Gastrocnemius medialis (tissue), 4 donors: ENCODE data around the gene RASA3. TPM values are rescaled to one million over a fixed set of nuclear protein-coding genes. Genes with fewer than 3 reads are reported as not detected.

Experiments used
- ATAC-seq, 2 donors: fragments of 150-250 bp; one replicate each; pipeline ENCODE4 v1.9.1; 2016
- DNase-seq, 2 donors: peaks; one replicate each; pipeline ENCODE4 v3.0.0-alpha.2; 2019
- H3K27ac ChIP-seq, 4 donors: fragments of 200-600 bp; sonication (generic); 1 replicate in 1 of 4; 2 replicates in 3 of 4; pipeline ENCODE4 v1.5.1; 2016 to 2018; ENCODE audit warnings: mild to moderate bottlenecking in 2 of 4, moderate library complexity in 1 of 4
- H3K27me3 ChIP-seq, 3 donors: fragments of 200-600 bp; sonication (generic) in 2 of 3; 1 replicate in 1 of 3; 2 replicates in 2 of 3; pipeline versions ENCODE4 v1.5.1 to v1.6.0; 2016 to 2019; ENCODE audit warnings: mild to moderate bottlenecking in 1 of 3, moderate library complexity in 1 of 3
- H3K36me3 ChIP-seq, 2 donors: fragments of 200-600 bp; sonication (generic) in 1 of 2; one replicate each; pipeline ENCODE4 v1.5.1; 2017 to 2018
- H3K4me1 ChIP-seq, 2 donors: fragments of 200-600 bp; sonication (generic) in 1 of 2; one replicate each; pipeline ENCODE4 v1.5.1; 2016 to 2017; ENCODE audit warnings: mild to moderate bottlenecking in 2 of 2
- H3K4me3 ChIP-seq, 4 donors: fragments of 200-600 bp; sonication (generic) in 3 of 4; 1 replicate in 1 of 4; 2 replicates in 3 of 4; pipeline ENCODE4 v1.5.1; 2016 to 2019; ENCODE audit warnings: mild to moderate bottlenecking in 2 of 4
- H3K9me3 ChIP-seq, 3 donors: fragments of 200-600 bp; sonication (generic) in 2 of 3; 1 replicate in 1 of 3; 2 replicates in 2 of 3; pipeline ENCODE4 v1.5.1; 2016 to 2019
- POLR2A ChIP-seq, 2 donors: fragments of 450-650 bp; IDR thresholded peaks; one replicate each; pipeline ENCODE4 v1.6.1; 2017; ENCODE audit warnings: antibody characterized with exemption in 2 of 2, mild to moderate bottlenecking in 2 of 2, moderate library complexity in 2 of 2
- in situ Hi-C, 4 donors: fragments of 200-750 bp; cut with MboI; loops; one replicate each; pipeline versions ENCODE4 v1.15.0 to v1.8.0; 2017; ENCODE audit warnings: low sequenced_read_pairs in 4 of 4
- intact Hi-C: fragments of 100-400 bp; cut with DNase I; formaldehyde crosslinking; loops from one replicate; pipeline ENCODE4 v1.15.1; 2023; ENCODE audit warnings: low total_unique reads
- total RNA-seq, 4 donors: library from RNA; depleted of rRNA; stranded (reverse); fragments of >200 nt; gene quantifications; one replicate each; pipeline versions ENCODE4 v1.1.0 to v1.2.3, GENCODE V29; 2016
- TF ChIP-seq, protein P1 (sequence below), 5 experiments: fragments of 450-650 bp in 3 of 5; fragments of 200-600 bp in 2 of 5; sonication (generic) in 2 of 5; IDR thresholded peaks in 4 of 5; conservative IDR thresholded peaks in 1 of 5; 1 replicate in 4 of 5; 2 replicates in 1 of 5; pipeline ENCODE4 v1.5.1; 2016 to 2019; ENCODE audit warnings: antibody characterized with exemption in 5 of 5, mild to moderate bottlenecking in 3 of 5, moderate library complexity in 3 of 5

RASA3 gene
- total RNA-seq, 4 donors from 2014 or later, result 3.4 to 22.2 (median 10.8) TPM

DNA sequence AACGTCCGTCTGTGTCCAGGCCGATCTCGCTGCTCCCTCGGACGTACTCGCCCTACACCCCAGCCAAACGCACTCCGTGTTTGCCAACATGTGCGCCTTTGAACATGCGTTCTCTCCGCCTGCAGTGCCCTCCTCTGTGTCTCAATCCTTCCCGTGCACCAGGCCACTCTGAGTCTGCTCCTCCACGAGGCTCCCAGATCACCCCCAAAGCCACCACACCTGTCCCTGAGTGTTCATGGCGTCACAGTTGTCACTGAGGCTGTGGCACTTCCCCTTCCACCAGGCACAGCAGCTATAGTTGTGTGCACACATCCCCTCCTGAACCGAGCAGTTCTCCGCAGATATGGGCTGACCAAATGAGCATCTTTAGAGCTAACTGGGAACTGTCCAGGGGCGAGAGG lies 35.6 kb downstream of the RASA3 start:
- Histone ChIP-seq H3K27ac (no peak overlapping the region), H3K4me3 (no peak overlapping the region), H3K36me3 (no peaks in the 10 kb centered on the region), H3K27me3 (no peaks in the 10 kb centered on the region), H3K9me3 (no peaks in the 10 kb centered on the region), H3K4me1 (peaks cover 32 to 35% of the 10 kb centered on the region in 2 donors)
- peak in 1 of 2 donors; percentile 10 for DNase-seq
- intact Hi-C loops (no loop called here), in situ Hi-C loops (no loop called here)
- TF ChIP-seq POLR2A (IDR thresholded peaks at IDR 0.05), result no peak
- TF ChIP-seq, protein P1, sequence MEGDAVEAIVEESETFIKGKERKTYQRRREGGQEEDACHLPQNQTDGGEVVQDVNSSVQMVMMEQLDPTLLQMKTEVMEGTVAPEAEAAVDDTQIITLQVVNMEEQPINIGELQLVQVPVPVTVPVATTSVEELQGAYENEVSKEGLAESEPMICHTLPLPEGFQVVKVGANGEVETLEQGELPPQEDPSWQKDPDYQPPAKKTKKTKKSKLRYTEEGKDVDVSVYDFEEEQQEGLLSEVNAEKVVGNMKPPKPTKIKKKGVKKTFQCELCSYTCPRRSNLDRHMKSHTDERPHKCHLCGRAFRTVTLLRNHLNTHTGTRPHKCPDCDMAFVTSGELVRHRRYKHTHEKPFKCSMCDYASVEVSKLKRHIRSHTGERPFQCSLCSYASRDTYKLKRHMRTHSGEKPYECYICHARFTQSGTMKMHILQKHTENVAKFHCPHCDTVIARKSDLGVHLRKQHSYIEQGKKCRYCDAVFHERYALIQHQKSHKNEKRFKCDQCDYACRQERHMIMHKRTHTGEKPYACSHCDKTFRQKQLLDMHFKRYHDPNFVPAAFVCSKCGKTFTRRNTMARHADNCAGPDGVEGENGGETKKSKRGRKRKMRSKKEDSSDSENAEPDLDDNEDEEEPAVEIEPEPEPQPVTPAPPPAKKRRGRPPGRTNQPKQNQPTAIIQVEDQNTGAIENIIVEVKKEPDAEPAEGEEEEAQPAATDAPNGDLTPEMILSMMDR (IDR thresholded peaks at IDR 0.05 in 4 of 5, conservative IDR thresholded peaks at IDR 0.05 in 1 of 5), result no peak
- ATAC-seq, result no peak

DNA sequence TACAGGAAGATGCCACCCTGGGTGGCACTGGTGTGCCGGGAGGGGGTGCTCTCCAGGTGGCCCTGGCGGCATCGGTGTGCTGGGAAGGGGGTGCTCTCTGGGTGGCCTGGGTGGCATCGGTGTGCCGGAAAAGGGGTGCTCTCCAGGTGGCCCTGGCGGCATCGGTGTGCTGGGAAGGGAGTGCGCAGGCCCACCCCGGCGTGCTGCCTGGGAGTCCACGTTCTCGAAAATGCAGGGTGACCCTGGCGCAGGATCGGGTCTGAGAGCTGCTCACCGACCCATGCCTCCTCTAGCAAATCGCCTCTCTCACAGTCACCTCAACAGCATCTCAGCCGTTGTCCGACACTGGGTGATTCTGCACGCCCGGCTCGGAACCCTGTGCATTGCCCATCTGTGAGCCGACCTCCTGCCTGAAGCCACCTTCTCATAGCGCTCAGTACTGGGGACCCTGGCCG lies 36.4 kb downstream of the RASA3 start:
- intact Hi-C loops, result no loop called here
- peaks cover 25 to 27% of the 10 kb centered on the region in 2 donors for H3K4me1 ChIP-seq

DNA sequence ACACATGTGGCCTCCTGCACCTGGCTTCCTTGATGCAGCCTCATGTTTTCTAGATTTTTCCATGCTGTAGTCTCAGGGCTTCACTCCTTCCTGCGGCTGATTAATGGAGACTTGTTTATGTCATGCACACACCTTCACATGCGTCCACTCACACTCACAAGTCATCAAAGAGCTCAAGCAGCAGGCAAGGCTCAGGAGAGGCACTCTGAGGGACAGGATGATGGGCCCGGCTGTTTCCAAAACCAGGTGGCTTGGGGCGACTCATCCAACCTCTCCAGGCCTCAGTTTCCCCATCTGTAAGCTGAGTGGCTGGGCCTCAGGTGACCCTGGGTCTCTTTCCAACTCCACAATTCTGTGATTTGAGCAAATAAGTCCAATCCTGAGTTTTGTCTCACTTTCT lies 36.9 kb downstream of the RASA3 start:
- in situ Hi-C loops (no loop called here), intact Hi-C loops (no loop called here)
- no peak overlapping the region for H3K27ac ChIP-seq
- no peak overlapping the region for H3K4me3 ChIP-seq
- no peaks in the 10 kb centered on the region for H3K36me3 ChIP-seq
- H3K27me3 ChIP-seq, result no peaks in the 10 kb centered on the region
- TF ChIP-seq POLR2A (IDR thresholded peaks at IDR 0.05), result no peak
- TF ChIP-seq, protein P1 (IDR thresholded peaks at IDR 0.05 in 4 of 5, conservative IDR thresholded peaks at IDR 0.05 in 1 of 5), result no peak
- no peak for ATAC-seq
- DNase-seq, result no peak
- H3K4me1 ChIP-seq, result peaks cover 21 to 22% of the 10 kb centered on the region in 2 donors
- no peaks in the 10 kb centered on the region for H3K9me3 ChIP-seq

More for the DNA sequence above, 36.4 kb downstream of the RASA3 start:
- peak in 1 of 2 donors; percentile 6 for DNase-seq
- Histone ChIP-seq H3K9me3 (no peaks in the 10 kb centered on the region), H3K4me3 (no peak overlapping the region), H3K27me3 (no peaks in the 10 kb centered on the region), H3K36me3 (no peaks in the 10 kb centered on the region), H3K27ac (no peak overlapping the region)
- in situ Hi-C loops, result no loop called here
- no peak for ATAC-seq
- no peak for TF ChIP-seq POLR2A (IDR thresholded peaks at IDR 0.05)
- TF ChIP-seq, protein P1 (IDR thresholded peaks at IDR 0.05 in 4 of 5, conservative IDR thresholded peaks at IDR 0.05 in 1 of 5), result no peak

DNA sequence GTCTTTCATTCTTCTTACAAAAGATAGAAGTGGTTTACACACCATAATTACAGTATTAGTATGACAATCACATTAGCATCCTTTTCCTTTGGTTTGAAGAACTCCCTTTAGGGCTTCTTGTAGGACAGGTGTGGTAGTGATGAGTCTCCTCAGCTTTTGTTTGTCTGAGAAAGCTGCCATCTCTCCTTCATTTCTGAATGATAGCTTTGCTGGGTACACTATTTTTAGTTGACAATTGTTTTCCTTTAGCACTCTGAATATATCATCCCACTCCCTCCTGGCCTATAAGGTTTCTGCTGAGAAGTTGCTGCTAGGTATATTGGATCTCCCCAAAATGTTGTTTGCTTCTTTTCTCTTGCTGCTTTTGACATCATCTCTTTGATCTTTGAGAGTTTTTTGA lies 39.3 kb downstream of the RASA3 start:
- intact Hi-C loops, result no loop called here
- no peak for TF ChIP-seq POLR2A (IDR thresholded peaks at IDR 0.05)
- TF ChIP-seq, protein P1 (IDR thresholded peaks at IDR 0.05 in 4 of 5, conservative IDR thresholded peaks at IDR 0.05 in 1 of 5), result no peak

DNA sequence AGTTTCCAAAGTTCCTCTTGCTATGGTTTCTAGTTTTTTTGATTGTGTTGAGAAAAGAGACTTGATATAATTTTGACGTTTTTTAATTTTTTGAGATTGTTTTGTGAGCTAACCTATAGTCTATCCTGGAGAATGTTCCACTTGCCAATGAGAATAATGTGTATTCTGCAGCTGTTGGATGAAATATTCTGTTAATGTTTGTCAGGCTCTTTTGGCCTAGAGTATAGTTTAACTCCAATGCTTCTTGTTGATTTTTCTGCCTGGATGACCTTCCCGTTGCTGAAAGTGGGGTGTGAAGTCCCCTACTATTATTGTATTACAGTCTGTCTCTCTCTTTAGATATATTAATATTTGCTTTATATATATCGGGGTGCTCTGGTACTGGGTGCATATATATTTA lies 40.0 kb downstream of the RASA3 start:
- Histone ChIP-seq H3K27ac (no peak overlapping the region), H3K27me3 (no peaks in the 10 kb centered on the region), H3K9me3 (no peaks in the 10 kb centered on the region), H3K36me3 (no peaks in the 10 kb centered on the region), H3K4me1 (peaks cover 0 to 8% of the 10 kb centered on the region in 2 donors), H3K4me3 (no peak overlapping the region)
- intact Hi-C loops, result no loop called here
- DNase-seq (no peak), ATAC-seq (no peak)
- TF ChIP-seq POLR2A (IDR thresholded peaks at IDR 0.05), result no peak
- TF ChIP-seq, protein P1 (IDR thresholded peaks at IDR 0.05 in 4 of 5, conservative IDR thresholded peaks at IDR 0.05 in 1 of 5), result no peak
- in situ Hi-C loops, result no loop called here

More for the DNA sequence above, 39.3 kb downstream of the RASA3 start:
- no peak for ATAC-seq
- no peaks in the 10 kb centered on the region for H3K36me3 ChIP-seq
- no peaks in the 10 kb centered on the region for H3K9me3 ChIP-seq
- H3K4me3 ChIP-seq, result no peak overlapping the region
- H3K27me3 ChIP-seq, result no peaks in the 10 kb centered on the region
- DNase-seq, result no peak
- in situ Hi-C loops, result no loop called here
- H3K27ac ChIP-seq, result no peak overlapping the region
- peaks cover 3 to 12% of the 10 kb centered on the region in 2 donors for H3K4me1 ChIP-seq
